ENCODE measurements around the gene ATP6V1C2.

GRCh38 chr2:10833021-10833420, 111.6 kb downstream of the ATP6V1C2 start:
- TF ChIP-seq, protein P1, sequence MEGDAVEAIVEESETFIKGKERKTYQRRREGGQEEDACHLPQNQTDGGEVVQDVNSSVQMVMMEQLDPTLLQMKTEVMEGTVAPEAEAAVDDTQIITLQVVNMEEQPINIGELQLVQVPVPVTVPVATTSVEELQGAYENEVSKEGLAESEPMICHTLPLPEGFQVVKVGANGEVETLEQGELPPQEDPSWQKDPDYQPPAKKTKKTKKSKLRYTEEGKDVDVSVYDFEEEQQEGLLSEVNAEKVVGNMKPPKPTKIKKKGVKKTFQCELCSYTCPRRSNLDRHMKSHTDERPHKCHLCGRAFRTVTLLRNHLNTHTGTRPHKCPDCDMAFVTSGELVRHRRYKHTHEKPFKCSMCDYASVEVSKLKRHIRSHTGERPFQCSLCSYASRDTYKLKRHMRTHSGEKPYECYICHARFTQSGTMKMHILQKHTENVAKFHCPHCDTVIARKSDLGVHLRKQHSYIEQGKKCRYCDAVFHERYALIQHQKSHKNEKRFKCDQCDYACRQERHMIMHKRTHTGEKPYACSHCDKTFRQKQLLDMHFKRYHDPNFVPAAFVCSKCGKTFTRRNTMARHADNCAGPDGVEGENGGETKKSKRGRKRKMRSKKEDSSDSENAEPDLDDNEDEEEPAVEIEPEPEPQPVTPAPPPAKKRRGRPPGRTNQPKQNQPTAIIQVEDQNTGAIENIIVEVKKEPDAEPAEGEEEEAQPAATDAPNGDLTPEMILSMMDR (conservative IDR thresholded peaks at IDR 0.05; ENCODE audit: low read depth in 2 of 2), result no peak
- no peak for TF ChIP-seq POLR2AphosphoS5 (IDR thresholded peaks at IDR 0.05; ENCODE audit: low read depth)
- TF ChIP-seq JUNB (IDR thresholded peaks at IDR 0.05; ENCODE audit: unreplicated experiment), result no peak
- TF ChIP-seq REST (IDR thresholded peaks at IDR 0.05; ENCODE audit: unreplicated experiment), result no peak
- no peak for TF ChIP-seq EZH2 (IDR thresholded peaks at IDR 0.05; ENCODE audit: low read depth, unreplicated experiment)
- no peak for TF ChIP-seq NANOG (IDR thresholded peaks at IDR 0.05; ENCODE audit: borderline replicate concordance)
- no peak for TF ChIP-seq EZH2phosphoT487 (IDR thresholded peaks at IDR 0.05; ENCODE audit: unreplicated experiment)
- TF ChIP-seq, protein P2, sequence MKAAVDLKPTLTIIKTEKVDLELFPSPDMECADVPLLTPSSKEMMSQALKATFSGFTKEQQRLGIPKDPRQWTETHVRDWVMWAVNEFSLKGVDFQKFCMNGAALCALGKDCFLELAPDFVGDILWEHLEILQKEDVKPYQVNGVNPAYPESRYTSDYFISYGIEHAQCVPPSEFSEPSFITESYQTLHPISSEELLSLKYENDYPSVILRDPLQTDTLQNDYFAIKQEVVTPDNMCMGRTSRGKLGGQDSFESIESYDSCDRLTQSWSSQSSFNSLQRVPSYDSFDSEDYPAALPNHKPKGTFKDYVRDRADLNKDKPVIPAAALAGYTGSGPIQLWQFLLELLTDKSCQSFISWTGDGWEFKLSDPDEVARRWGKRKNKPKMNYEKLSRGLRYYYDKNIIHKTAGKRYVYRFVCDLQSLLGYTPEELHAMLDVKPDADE (IDR thresholded peaks at IDR 0.05), result no peak
